GM19351 (cell line): Measurements from ENCODE around the gene VIM.

Experiments used
- ATAC-seq: cut with Tn5 transposase; IDR thresholded peaks from one replicate; pipeline ENCODE4 v1.9.1; 2021; ENCODE audit warnings: mild to moderate bottlenecking, moderate library complexity; ENCODE audit not compliant: unreplicated experiment

The VIM gene

GRCh38 chr10:17228091-17229015 lies at the start of gene VIM:
TSS of gene VIM (plus strand) at chr10:17228241. CDS start at chr10:17229423, 1,182 bp downstream.
- peak; percentile 30 for ATAC-seq

- no peak for ATAC-seq
These were observed 49.0 kb upstream of the VIM start for GRCh38 chr10:17179002-17179401.

- ATAC-seq: no peak
These were observed 46.9 kb upstream of the VIM start for GRCh38 chr10:17181110-17181509.

GRCh38 chr10:17181751-17182150 lies 46.3 kb upstream of the VIM start:
- ATAC-seq: no peak

- ATAC-seq: no peak
These were observed 44.9 kb upstream of the VIM start for GRCh38 chr10:17183110-17183509.

GRCh38 chr10:17185873-17186272 lies 42.2 kb upstream of the VIM start:
- ATAC-seq: no peak

GRCh38 chr10:17188644-17189172 lies 39.3 kb upstream of the VIM start:
- no peak for ATAC-seq

- ATAC-seq: no peak
These were observed 37.4 kb upstream of the VIM start for GRCh38 chr10:17190602-17191001.

GRCh38 chr10:17195083-17195482 lies 33.0 kb upstream of the VIM start:
- no peak for ATAC-seq

- ATAC-seq: no peak
These were observed 32.0 kb upstream of the VIM start for GRCh38 chr10:17196045-17196444.

- ATAC-seq: no peak
These were observed 31.5 kb upstream of the VIM start for GRCh38 chr10:17196573-17196972.

- ATAC-seq: no peak
These were observed 28.7 kb upstream of the VIM start for GRCh38 chr10:17199351-17199804.

- ATAC-seq: no peak
These were observed 27.8 kb upstream of the VIM start for GRCh38 chr10:17200001-17200911.

GRCh38 chr10:17200912-17201793 lies 26.9 kb upstream of the VIM start, which contains the start of gene TRDMT1:
TSS of gene TRDMT1 (minus strand) at chr10:17201672. CDS start at chr10:17201634, 38 bp downstream.
- peak; percentile 94 for ATAC-seq

GRCh38 chr10:17201794-17202116 lies 26.3 kb upstream of the VIM start:
- ATAC-seq: no peak

- ATAC-seq: no peak
These were observed 25.5 kb upstream of the VIM start for GRCh38 chr10:17202506-17202905.

GRCh38 chr10:17202999-17203398 lies 25.0 kb upstream of the VIM start:
- ATAC-seq: no peak

GRCh38 chr10:17203416-17203815 lies 24.6 kb upstream of the VIM start:
- no peak for ATAC-seq

- peak; percentile 39 for ATAC-seq
These were observed 21.8 kb upstream of the VIM start for GRCh38 chr10:17206210-17206709.

- no peak for ATAC-seq
These were observed 19.6 kb upstream of the VIM start for GRCh38 chr10:17208476-17208875.
